Colon (tissue), 2 donors: ENCODE measurements around the gene GEMIN5.

Experiments
- FAIRE-seq: peaks from 2 replicates; lab custom pipeline; 2012; peaks lifted over from hg19 to GRCh38; lab: Jason Lieb, UNC
- donor health status: control.
- donor health status: control.

Gene GEMIN5

DNA sequence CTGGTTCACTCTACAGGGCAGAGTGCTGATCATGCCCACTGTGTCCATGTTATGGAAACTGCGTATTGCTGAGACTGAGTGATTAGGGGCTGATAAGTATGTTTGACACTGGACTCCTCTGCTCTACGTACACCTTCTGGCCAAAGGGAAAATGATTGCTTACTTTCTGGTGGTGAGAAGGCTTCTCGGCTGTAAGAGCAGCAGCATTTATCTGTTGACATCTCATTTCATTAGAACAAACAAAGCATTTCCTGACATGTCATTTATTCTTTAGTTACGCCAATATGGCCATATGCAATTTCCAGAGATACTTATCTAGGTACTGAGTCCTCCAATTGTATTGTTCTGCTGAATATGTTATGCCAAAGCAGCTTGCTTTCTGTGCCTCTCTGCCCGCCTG, 93.2 kb downstream of the GEMIN5 start:
- FAIRE-seq, result no peak

- no peak for FAIRE-seq
Measured at GRCh38 chr5:154842689-154843530, 95.1 kb downstream of the GEMIN5 start.

DNA sequence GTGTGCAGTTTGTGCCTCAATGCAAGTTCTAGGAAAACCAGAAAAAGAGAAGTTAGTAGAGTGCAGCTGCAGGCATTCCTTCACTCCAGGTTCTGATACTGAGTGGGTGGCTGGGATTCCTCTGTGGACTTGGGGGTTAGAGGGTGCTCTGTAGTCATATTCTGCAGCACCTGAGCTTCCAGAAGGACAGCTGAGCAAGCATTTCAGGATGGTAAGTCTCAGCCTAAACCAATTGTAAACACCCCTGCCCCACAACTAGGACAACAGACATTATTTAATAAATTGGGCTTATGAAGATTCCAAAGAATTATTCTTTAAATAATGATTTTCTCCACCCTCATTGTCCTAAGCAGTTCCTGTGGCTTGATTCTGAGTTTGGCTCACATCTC, 96.7 kb downstream of the GEMIN5 start:
- FAIRE-seq, result no peak

GRCh38 chr5:154840435-154841272, 97.4 kb downstream of the GEMIN5 start:
- no peak for FAIRE-seq
